Renal pelvis (tissue), 4 donors: ENCODE measurements around the gene DLG2. TPM values are rescaled to one million over a fixed set of nuclear protein-coding genes. Genes with fewer than 3 reads are reported as not detected.

Source experiments
- DNase-seq: peaks from one replicate; pipeline ENCODE4 v3.0.0-alpha.2; 2013
- polyA plus RNA-seq, 3 donors: library from polyadenylated mRNA; unstranded; fragments of 120-200 nt; gene quantifications; one replicate each; pipeline ENCODE4 v1.2.1, GENCODE V29; 2013; ENCODE audit not compliant: insufficient read length in 3 of 3

DLG2 gene
- polyA plus RNA-seq, 3 donors = 10.1 to 16.6 (median 13.0) TPM

GRCh38 chr11:84906995-84907394, 720.1 kb downstream of the DLG2 start:
- no peak for DNase-seq

DNA sequence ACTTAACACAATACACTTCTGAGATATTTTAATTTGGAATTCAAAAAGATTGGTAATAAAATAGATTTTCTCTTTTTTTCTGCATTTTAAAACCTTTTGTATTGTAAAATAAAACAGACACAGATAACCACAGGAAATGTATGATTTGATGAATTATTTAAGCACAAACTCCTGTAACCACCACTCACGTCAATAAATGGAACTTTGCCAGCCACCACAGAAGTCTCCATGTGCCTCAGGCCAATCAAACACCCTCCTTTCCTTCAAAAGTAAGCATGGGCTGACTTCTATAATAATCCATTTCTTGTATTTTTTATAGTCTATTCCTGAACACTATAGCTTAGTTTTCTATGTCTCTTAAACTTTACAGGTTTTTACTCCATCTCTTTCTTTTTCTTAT, 721.7 kb downstream of the DLG2 start:
- DNase-seq = no peak

DNA sequence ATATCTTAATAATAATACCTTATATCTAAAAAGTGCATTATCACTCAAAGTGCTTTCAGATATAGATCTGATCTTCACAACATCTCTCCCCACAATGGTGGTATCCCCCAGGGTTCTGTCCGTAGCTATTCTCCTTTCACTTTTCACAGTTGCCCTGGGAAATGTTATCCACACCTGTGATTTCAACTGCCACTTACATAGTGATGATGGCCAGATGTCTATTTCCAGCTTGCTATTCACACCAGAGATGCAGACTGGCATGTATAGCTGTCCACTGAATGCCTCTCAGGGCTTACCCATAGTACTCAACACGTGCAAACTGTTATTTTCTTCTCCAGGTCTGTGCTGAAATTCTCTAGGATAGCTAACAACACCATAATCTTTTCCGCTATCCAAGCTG, 724.7 kb downstream of the DLG2 start:
- no peak for DNase-seq

DNA sequence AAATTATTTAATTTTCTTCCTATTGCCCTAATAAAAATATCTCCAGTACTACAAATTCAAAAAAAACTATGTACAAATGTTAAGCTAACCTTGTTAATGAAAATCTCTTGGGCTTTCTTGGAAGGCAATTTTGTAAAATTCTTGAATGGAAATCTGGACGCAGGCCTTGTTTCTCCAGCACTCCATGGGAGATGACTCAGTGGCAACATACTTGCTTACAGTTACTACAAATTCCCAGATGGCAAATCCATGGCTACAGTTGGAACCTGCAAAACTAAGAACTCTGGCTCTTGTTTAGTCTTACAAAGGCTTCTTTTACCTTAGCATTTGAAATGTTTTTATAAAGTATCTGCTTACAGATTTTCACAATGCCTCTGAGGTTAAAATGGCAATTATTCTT, 725.2 kb downstream of the DLG2 start:
- no peak for DNase-seq

DNA sequence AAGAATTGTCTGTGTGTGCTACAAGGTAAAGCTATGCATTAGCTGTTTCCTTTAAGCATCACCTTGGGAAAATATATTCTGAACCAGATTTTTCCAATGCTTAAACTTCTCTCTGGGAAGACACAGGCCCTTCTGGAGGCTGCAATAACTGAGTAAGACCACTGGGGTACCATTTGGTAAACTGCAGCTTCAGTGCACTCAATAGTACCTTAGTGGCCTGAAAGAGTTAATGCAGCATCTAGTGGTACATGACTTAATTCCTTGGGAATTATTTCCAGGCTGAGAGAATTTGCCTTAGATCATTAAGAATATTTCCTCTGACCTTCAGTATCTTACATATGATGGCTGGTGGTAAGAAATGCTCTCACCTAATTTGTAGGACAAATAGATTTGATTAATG, 727.4 kb downstream of the DLG2 start:
- DNase-seq = no peak

DNA sequence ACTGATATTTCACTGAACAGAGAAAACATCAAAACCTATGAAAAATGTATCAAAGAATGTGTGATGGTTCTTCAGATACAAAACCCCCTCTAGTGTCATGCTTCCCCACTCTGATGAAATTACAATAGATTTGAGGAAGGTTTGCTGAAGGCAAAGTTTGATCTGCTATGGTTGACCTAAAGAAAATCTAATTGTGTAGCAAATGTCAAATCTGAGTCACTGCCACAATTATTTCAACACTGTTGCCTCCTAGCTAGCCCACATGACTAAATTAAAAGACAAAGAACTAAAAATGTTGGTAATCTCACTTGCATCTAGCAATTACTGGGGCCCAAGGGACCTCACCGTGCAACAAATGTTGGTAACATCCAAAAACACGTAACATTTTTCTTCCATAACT, 728.0 kb downstream of the DLG2 start:
- DNase-seq = no peak

GRCh38 chr11:84894666-84895065, 732.5 kb downstream of the DLG2 start:
- no peak for DNase-seq

DNA sequence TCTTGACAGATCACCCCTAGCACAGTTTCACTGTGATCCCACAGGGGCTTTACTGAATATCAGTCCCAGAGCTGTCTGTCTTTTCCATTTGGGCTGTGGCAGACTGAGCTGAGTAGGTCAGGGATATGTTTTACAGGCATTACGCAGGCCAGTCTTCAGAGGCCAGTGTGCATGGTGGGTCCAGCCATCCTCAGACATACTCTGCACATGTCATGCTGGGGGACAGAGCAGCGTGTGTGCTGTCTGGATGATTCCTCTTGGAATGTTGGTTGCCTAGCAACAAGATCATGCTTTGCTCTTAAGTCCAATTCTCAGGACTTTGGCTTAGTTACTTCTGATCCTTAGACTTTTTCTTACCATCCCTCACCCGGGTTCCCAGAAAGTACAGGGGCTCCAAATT, 736.5 kb downstream of the DLG2 start:
- no peak for DNase-seq

GRCh38 chr11:84889556-84889955, 737.6 kb downstream of the DLG2 start:
- DNase-seq = no peak

DNA sequence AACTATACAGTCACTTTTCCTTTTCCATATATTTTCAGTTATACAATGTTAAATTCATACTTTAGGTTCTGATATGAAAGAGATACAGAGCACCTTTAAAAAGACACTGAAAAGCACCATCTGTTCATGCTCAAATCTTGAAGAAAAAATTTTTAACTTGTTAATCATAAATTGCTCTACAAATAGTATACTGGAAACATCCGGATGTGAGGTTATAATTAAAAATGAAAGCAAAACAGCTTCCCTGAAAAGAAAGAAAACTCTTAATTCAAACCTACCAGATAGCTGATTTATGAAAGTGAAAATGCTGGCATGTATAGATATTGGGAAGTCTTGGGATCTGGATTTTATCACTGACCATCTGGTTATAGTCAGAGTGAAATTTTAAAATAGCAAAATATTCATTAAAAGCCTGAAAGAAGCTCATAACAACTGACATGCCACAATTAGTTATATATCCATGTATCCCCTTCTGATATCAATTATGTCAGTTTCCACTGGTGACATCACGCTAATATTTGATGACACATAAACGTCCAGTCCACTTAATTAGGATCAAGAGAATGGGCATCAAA, 740.0 kb downstream of the DLG2 start:
- no peak for DNase-seq

DNA sequence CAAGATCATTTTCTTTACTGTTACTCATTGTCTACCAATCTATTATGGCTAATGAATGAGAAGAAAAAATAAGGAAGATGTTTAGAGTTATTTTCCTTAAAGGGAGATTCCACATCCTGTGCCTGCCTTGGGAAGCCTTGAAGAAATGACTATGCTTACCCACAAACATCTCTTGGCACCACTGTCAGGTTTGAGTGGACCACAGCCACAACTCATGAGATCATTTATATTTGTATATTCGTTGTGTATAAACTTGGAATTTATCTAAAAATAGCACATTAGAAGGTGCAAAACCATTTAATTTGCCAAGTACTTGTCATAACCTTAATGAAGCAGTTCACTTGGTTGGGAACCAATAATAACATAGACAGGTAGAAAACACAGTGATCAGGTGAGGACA, 740.8 kb downstream of the DLG2 start:
- DNase-seq = no peak

DNA sequence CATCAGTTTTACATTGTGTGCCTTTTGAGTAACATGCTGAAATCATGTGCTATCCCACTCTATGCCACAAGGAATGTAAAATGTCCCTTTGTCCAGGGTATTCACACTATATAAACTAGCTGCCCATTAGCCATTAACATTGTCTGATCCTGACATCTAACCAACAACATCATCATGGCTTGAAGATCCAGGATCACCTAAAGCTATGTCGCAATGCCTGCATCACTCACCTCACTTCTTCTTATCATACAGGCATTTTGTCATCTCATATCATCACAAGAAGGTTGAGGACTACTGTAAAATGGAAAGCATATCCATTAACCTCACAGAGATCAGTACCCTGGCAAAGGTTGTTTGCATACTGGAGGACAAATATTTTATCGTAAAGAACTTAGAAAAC, 742.3 kb downstream of the DLG2 start:
- no peak for DNase-seq

GRCh38 chr11:84882056-84882455, 745.1 kb downstream of the DLG2 start:
- no peak for DNase-seq

- no peak for DNase-seq
Observed at GRCh38 chr11:84871116-84871515, 756.0 kb downstream of the DLG2 start.

DNA sequence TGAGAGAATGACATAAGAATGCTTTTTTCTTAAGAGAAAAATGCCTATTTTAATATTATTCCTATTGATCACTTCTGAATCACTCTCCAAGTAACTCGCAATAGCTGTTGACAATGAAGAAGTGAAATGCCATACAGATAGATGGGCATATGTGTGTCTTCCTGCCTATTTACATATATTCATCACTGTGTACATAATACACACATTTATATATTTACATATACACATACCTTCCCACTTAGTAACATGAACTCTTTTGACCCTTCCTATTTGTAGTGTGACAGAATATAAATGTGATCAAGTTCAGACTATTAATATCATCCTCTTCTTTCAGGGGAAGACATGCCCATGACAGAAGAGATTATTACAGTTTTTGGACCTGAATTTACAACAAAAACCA, 756.7 kb downstream of the DLG2 start:
- DNase-seq = no peak

GRCh38 chr11:84866922-84867321, 760.2 kb downstream of the DLG2 start:
- DNase-seq = no peak

GRCh38 chr11:84865791-84866535, 761.2 kb downstream of the DLG2 start:
- DNase-seq = no peak

DNA sequence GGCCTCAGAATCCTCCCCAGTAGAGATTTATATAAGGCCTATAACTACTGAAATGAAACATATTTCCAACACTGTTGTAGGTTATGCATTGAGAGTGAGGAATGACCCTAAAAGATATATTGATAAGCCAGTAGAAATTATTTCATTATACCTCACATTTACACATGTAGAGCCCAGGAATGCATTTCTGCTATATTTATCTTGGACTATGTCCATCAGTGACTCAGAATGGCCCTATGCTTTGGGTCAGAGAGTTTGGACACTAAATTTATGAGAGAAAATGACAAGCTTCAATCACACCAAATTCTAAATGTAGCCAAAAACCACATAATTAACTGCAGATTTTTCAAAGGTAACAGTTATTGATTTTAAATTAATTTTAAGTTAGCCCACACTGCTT, 761.9 kb downstream of the DLG2 start:
- no peak for DNase-seq

- DNase-seq = no peak
Observed at GRCh38 chr11:84857746-84858145, 769.4 kb downstream of the DLG2 start.

- DNase-seq = no peak
Observed at GRCh38 chr11:84855508-84856245, 771.5 kb downstream of the DLG2 start.

GRCh38 chr11:84854498-84854880, 772.7 kb downstream of the DLG2 start:
- no peak for DNase-seq

DNA sequence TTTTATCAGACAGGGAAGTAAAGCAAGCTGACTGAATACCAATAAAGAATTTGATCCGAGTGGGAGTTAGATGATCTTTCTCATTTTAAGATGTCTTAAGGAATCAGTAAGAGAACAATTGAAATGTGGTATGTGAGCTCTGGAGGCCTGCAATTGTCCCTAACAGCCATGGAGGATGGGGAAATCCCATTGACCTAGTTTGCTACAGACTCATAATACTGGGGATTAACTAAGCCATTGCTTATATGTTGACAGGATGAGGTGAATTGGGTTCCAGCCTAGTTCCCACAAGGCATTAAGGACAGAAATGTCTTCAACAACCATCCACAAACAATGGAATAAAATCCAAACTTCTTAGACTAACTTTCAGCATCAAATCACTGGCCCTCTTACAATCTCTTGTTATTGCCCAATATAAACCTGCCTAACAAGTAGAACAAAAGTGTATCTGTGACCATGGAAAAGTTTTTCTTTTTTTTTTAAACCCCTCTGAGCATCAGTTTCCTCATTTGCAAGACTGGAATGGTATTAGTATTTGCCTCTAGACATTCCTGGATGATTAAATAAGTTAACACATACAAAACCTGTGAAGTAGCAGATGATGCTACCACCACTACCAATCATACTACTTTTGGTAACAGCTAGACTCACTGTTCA, 773.2 kb downstream of the DLG2 start:
- DNase-seq = no peak

GRCh38 chr11:84847842-84848241, 779.3 kb downstream of the DLG2 start:
- DNase-seq = no peak
